ENCODE data around the gene TTC14.

Gene TTC14

DNA sequence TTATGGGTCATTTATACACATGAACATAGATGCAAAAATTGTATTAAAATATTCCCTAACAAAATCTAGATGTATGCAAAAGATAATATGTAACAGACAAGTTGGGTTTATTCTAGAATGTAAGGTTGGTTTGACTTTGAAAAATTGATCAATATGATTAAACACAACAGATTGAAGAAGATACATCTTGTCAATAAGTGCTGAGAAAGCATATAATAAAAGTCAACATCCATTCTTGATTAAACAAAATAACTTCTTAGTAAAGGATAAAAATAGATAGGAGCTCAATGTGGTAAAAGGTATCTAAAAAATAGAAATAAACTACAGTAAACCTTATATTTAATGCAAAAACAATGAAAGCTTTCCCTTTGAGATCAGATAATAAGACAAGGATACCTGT, 39.0 kb downstream of the TTC14 start:
- no peak for DNase-seq

DNA sequence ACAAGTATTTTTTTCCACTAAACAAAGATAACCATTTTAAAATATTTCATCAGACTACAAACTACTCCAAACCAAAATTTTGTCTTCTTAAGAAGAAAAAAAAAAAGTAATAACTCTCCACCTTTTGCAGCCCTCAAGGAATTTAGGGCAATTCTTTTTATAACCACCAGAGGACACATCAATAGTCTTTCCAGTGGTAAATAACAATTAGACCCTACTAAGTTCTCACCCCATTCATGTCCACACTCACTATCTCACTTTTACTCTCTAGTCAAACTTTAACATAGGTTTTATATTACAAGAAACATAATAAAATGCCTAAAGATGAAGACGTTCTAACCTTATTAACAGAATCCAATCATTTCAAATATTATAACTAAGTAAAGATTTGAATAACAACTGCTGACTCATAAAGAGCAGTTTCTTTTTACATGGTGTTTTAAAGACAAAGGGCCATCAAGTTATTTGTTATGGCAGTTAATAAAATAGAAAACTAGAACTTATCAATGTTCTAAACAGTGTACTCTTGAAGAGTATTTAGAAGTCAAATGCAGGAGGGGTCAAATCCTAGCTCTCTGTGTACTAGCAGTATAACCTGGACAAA, 44.3 kb downstream of the TTC14 start:
- no peak for DNase-seq

DNA sequence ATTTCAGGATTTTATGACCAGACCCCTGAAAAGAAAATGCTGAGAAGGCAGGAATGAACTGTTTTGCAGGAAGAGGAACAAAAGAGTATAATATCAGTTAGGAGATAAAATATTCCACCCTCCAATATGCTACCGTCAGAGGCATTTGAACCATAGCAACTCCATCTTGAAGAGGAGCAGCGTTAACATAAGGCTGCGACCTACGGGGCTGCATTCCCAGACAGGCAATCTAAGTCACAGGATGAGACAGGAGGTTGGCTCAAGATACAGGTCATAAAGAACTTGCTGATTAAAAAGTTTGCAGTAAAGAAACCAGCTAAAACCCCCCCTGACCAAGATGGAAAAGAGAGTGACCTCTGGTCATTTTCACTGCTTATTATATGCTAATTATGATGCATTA, 54.4 kb downstream of the TTC14 start:
- no peak for DNase-seq

DNA sequence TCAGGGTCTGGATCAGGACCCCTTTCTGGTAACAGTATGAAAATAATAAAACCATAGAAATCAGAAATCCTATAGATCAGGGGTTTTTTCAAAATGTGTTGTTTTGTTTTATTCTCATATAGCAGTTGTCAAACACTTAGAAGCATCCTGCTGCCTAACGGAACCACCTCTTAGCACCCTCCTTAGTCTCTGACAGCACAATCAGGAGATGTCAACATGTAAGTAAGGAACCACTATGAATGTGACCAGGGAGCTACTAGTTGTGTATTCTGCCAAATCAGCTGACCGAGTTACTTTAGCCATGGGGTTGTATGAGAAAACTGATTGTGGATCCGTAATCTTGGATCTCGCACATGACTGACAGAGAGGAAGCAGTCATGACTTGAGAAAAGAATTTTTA, 55.1 kb downstream of the TTC14 start:
- DNase-seq = no peak

Data from activated gamma-delta T cell treated with Interleukin-2 at 50 U/mL for 16 hours (primary cell).